HG03460 (cell line): ENCODE data around the gene GPR135.

Source experiments
- ATAC-seq: cut with Tn5 transposase; IDR thresholded peaks from one replicate; pipeline ENCODE4 v1.9.1; 2021; ENCODE audit not compliant: unreplicated experiment

Gene GPR135, protein sequence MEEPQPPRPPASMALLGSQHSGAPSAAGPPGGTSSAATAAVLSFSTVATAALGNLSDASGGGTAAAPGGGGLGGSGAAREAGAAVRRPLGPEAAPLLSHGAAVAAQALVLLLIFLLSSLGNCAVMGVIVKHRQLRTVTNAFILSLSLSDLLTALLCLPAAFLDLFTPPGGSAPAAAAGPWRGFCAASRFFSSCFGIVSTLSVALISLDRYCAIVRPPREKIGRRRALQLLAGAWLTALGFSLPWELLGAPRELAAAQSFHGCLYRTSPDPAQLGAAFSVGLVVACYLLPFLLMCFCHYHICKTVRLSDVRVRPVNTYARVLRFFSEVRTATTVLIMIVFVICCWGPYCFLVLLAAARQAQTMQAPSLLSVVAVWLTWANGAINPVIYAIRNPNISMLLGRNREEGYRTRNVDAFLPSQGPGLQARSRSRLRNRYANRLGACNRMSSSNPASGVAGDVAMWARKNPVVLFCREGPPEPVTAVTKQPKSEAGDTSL

DNA sequence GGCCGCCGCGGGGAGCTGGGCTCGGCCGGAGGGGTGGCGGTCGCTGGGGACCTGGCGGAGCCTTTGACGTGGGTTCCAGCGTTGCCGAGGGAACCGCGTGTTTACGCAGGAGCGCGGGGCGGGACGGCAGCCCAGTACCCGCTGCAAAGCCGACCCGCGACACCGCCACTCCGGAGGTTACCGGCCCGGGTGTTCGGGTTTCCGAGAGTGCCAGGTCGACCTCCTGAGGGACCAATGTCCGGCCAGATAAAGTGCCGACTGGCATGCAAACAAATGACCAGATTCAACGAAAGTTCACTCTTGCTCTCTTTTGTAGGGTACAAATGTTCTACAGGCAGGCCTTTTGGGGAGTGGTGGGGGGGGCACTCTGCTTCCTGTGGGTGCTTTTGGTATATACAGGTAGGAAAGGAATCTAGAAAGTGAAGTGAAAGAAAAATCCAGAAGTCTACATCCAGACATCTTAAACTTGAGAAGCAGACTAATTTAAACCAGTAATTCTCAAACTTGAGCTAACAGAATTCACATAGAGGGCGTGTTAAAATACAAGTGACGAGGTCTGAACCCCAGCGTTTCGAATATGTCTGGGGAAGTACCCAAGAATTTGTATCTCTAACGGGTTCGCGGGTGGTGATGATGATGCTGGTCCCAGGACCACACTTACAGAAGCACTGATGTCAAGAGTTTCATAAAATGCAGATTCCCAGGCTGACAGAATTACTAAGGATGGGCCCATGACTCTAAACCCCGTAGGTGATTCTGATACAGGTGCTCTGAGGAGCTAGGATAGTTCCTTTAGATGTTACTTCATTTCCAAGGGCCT, at the start of gene GPR135:
GPR135 (minus strand) TSS at position 65 of the 820 bp plus-strand sequence. CDS start 154 bp downstream, outside the sequence.
- peak; percentile 30 for ATAC-seq

DNA sequence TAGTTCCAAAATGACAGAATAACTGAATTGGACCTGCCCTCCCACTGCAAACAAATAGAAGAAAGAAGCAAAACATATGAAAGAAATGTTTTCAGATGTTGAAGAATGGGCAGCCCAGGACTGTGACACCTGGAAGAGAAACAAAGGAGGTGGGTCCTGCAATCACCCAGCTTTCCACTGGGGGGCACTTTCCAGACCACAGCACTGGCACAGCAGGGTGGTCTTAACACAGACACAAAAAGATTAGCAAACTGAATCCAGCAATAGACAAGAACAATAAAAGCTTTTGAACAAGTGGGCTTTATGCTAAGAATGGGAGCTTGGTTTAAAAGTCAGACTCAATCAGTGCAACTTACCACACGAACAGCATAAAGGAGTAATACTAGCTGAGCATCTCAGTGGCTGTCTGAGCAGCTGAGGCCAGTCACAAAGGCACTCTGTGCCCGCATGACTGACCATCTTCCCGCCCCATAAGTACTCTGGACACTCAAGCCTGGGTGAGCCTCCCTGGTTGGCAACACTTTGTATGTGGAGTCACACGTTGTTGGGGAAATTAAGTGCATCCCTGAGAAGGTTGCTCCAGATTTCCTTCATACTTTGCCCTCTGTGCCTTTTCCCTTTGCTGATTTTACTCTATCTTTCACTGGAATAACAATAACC, 46.9 kb upstream of the GPR135 start:
- ATAC-seq = no peak

DNA sequence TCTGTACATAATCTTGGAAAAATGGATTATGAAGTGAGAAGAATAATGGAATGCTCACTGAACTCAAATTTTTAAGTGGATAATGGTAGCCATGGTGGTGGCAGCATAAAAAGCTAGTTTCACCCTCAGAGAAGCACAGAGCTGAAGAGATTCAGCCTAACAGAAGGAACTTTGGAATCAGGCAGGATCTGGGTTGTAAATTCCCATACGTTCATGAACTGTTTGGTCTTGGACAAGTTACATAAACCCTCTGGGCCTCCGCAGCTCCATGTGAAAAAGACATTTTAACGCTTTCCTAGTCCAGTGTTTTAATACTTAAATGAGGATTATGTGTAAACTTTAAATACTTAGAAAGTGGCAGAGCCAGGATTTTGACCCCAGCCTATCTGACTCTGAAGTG, 45.8 kb upstream of the GPR135 start:
- no peak for ATAC-seq

DNA sequence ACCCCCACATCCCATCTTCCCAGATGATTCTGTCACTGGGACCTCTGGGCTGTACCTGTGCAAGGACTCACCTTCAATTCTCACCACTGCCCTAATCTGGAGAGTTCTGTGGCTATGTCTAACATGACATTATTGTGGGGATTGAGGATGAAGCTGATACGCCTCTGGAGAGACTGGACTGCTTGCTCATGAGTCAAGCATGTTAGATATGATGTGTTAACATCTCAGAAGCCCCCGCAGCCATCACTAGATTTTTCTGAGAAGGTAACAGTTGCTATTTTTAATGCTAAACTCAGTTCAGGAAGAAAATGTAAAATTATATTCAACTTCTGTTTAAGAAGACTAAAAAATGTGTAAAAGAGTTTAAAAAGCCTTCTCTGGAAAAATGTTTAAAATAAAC, 44.8 kb upstream of the GPR135 start:
- no peak for ATAC-seq

DNA sequence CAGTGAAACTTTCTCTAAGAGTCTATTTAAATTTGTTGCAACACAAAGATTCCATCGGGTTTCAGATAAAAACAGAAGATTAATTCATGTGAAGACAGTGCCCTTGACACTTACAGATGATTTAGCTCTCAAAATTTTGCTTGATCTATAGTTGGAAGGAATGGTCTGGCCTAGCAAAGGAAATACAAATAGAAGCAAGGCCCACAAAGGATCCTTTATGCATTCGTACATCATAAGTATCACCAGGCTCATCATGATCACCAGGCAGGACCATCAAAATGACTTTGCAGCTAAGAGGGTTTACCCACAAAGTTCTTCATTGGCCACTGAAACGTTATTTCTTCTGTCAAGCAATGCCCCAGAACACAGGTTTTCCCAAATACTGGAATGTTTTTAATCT, 43.9 kb upstream of the GPR135 start:
- ATAC-seq = no peak

DNA sequence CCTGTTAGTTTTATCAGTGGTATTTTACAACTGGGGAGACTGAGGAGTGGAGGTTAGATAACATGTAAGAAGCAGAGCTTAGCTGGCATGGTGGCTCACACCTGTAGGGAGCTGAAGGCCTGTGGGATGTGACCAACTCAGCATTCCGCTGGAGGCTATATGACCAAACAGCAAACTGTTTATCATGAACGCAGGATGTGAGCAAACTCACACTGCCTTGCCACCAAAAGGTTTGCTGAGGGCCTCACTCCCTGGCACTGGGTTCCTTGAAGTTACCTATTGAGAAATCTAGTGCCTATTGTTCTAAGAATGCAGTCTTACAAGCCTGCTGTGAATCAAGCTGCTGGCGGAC, 42.5 kb upstream of the GPR135 start:
- no peak for ATAC-seq

DNA sequence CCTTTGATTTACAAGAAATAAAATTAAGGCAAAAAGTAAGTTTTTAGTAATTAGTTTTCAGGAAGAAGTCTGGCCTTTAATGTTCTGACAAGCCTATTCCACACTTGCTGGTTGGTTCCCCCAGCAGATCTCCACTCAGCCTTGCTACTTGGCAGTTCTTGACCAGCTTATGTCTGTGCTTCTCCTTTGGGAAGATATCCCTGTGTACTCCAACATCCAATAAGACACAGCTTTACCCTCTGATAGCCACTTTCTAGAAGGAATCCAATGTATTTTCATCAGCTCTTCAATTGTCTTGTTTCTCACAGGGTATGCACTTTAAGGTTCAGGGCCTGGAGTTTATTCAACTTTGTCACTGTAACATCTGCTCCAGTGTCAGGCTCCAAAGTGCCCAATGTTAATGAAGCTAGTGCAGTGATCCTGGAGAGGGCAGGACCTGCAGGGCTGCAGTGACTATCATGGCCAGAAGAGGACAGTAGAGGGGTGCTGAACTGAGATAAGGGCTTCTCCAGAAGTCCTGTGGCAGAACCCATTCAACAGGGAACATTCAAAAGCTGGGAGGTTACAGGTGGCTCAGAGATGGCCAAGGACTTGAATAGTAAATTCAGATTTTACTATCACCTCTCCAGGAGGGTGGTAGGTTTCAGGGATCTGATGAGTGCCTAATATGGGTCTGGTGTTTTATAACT, 42.0 kb upstream of the GPR135 start:
- ATAC-seq = peak; percentile 74

DNA sequence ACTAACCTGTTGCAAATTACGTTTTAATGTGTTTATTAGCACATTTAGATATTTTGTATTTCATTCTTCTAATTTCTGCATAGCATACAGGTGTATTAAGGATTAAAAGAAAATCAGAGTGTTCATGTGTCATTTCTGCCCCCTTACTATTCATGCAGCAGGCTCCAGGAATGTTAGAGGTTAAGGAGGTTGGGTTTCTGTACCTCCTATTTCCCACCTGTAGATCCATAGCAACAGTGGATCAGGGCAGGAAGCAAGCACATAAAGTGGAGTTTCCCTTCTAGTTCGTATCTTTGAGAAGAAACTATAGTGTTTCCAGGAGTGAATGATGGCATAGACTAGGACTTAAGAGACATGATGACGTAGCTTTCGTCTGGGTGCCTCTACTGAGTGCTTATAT, 38.1 kb upstream of the GPR135 start:
- no peak for ATAC-seq

DNA sequence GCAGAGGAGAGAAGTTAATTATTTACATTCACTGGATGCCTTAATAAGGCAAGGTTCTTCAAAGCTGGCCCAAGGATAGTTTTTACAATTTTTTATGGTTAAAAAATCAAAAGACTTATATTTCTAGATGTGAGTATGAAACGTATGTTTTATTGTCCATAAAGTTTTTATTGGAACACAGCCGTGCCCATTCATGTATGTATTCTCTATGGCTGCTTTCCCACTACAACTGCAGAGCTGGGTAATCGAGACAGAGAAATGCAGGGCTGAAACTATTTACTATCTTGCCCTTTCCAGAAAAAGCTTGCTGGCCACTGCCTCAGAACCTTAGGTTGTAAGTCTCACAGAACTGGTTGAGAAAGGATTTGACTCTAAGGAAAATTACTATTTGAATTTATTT, 35.6 kb upstream of the GPR135 start:
- no peak for ATAC-seq

DNA sequence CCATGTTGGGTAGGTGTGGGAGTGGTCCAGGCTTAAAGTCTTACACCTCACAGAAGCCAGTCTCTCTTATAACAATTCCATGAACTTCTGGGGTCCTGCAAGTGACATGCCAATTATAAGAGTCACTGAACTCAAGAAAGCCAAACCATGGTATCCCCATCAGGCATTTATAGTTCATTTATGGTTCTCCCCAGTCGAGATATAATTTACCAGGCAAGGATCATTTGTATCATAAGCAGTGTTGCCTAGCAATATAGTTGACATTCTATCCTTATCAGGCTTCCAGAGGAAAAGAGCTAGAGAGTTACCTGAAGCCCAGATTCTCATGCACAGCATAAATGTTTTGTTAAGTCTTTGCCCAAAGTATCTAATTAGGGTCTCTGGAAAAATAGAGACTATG, 27.2 kb upstream of the GPR135 start:
- ATAC-seq = no peak

DNA sequence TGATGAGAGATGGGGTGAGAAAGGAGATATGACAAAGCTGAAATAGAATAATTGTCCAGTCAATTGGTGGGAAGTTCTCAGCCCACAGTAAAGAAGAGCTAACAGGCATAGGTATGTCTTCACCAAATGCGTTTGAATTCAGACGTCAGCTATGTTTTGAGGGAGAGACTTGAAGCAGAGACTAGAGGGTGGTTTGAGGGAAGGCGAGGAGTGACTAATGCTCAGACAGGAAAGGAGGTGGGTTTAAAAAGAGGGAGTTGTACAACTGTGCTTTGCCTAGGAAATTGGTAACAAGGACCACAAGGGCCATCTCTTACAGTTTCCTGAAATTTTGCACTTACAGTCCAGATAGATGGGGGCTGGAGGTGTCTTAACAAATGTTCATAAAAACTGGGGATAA, 25.6 kb upstream of the GPR135 start:
- no peak for ATAC-seq

DNA sequence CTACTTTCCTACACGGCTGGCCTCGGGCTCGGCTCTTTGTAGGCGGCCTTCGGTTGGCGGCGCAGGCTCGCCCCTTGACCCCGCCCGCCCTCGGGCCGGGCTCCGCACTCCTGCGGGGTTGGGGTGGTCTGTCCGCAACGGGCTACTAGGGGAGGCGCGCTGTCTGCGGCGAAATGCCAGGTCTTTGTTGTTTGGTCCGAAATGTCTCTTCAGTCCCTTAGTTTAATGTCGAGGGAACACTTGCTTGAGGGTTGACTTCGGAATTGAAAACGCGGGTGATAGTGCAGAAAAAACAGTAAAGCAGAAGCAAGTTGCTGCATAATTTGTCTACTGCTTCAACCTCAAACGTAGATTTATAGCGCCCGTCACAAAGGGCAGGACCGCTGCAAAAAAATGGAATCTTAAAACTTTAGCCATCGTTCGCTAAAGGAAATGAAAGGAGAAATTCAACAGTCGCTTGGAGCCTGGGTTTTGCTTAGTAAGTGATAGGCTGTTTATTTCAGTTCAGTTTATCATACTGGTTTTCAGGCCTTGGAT, 19.5 kb upstream of the GPR135 start:
- ATAC-seq = peak; percentile 37

DNA sequence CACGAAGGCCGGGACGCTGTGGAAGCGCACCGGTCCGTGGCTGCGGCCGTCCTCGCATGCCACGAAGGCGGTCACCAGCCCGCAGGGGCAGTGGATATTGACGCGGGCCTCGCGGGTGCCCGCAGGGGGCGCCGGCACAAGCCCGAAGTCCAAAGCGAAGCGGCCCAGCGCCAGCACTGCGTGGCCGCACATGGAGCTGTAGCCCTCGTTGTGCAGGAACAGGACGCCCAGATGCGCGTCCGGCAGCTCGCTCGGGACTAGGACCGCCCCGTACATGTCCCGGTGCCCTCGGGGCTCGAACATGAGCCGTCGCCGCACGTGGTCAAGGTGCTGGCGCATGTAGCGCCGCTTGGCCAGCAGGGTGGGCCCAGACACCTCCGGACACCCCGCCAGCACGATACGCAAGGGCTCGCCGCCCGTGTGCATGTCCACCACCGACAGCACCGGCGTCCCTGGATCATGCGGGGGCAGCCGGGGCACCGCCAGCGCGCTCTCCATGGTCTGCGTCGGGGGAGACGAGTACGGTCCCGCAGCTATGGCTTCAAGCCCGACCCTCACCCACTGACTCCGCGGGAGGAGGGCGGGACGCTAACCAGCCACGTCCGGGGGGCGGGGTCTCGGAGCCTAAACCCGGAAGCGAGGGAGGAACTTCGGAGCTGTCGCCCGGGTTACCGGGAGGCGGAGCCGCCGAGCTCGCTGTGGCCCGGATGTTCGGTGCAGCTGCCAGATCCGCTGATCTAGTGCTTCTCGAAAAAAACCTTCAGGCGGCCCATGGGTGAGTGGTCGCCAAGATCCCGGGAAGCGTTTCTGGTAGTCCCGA, 18.8 kb upstream of the GPR135 start, which contains the start of the genes JKAMP and L3HYPDH:
JKAMP (plus strand) TSS at position 699 of the 820 bp plus-strand sequence; CDS start at position 772, 73 bp downstream.
L3HYPDH (minus strand) TSS at position 590 of the 820 bp plus-strand sequence; CDS start at position 498, 92 bp downstream.
- ATAC-seq = peak; percentile 87

DNA sequence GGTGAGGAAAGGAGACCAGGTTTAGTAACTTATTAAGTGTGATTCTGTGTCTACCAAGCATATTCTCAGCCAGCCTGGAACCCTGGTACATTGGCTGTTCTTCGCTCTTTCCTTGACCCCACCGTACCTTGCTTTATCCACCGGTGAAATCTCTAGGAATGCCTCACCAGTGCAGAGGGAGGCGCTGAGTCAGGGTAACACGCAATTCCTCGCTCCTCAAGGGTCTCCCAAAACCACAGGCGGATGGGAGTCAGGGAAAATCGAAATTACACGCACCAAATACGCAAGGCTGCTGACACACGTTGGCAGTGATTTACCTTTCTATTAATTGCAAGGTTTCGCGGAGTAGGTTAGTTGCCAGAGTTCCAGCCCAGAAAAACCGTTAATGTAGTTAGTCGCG, 18.2 kb upstream of the GPR135 start:
- ATAC-seq = no peak

DNA sequence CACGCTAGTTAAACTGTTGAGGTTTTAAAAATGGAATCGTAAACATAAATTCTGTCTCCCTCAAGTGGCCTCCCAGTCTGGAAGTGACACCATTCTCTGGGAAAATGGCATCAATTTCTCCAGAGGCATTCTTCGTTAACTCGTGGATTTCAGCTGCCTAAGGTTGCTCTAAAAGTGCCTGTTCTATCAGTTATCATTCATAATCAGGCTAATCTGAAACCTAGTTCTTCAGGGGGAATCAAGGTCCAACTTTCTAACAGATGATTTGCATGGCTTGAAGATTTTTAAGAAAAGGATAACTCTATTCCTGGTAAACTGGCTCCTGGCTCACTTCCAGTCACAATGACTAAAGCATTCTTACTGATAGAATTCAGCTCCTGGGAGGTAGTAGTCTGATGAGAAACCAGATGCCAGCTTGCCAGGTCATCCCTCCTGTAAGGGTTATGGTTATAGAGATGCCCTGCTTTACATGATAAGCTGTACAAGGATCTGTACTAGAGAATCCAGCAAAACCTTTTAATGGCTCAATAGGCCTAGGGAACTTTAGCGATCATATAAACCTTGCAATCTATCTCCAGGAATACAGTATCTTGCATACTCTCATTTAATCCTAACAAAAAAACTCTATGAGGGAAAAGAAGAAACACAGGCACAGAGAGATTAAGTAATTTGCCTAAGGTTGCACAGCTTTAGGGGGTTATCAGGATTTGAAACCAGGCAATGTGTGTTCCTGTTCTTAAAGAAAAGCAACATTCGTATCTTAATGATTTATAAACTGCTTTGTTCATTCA, 17.6 kb upstream of the GPR135 start:
- no peak for ATAC-seq

DNA sequence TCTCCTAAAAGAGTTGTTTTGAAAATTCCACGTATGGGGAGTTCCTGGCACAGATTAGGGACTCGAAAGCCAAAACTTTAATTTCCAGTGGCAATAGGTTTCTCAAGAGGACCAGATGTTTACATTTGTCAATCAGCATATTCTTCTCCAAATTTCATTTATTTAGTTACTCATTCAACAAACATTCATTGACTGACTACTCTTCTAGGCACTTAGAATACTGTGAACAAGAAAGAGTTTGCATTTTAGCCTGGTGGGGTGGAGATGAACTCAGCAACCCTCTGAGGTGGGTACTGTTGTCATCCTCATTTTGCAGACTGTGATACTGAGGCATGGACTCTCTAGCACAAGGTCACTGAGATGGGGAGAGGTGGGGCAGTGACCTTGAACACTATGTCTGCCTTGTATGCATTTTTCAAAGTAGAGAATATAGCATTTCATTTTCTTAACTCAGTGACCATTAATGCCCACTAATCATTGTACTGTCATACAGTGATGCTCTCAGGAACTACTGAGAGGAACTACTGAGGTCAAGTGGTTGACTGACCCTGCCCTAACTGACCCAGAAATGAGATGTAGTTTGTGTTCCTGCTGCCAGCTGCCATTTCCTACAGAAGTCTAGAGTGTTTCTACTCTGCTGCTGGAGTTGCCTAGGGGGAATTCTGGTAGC, 16.8 kb upstream of the GPR135 start:
- no peak for ATAC-seq

DNA sequence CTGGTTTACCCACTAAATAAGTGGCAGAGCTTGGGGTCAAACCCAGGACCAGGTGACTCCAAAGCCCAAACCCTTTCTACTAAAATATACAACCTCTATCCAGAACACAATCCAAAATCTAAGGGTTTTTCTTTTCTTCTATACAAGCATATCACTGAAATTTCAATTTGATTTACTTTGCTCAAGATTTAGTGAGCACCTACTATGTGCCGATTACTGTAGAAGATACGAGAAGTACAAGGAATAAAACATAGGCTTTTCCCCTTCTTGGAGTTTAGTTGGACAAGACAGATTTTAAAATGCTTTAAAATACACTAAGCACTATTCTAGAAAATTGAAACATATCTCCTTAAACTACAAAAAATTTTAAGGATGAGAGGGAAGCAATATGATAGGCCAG, 16.2 kb upstream of the GPR135 start:
- no peak for ATAC-seq

DNA sequence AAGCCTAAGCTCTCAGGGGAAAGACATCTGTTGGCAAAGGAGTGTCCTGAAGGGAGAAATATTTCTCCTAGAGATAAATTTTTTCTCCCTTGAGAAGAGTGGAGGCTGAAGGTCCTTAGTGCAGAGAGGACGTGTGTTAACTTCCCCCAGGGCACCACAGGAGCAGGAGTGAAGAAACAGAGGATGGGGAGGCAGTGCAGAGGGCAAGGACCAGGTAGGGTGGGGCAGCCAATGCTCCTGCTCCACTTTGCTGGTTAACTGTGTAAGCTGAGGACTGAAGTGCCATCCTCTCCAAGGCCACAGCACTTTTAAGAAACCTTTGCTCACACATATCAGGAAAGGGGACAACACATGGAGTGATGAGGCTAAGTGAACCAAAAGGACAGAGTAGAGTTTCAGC, 15.0 kb upstream of the GPR135 start:
- ATAC-seq = no peak
